T-helper 2 cell (primary cell): Measurements from ENCODE around the gene TMEM126A.
"Not testable (repeated sequence)": the region's sequence is repeated elsewhere in the genome, so short reads cannot be mapped to it uniquely, and the experiment has no call there.

ENCODE experiments used
- DNase-seq, 5 experiments: peaks; one replicate each; pipeline versions ENCODE4 v3.0.0 to v3.0.0-alpha.2; 2012 to 2022

TMEM126A gene

DNA sequence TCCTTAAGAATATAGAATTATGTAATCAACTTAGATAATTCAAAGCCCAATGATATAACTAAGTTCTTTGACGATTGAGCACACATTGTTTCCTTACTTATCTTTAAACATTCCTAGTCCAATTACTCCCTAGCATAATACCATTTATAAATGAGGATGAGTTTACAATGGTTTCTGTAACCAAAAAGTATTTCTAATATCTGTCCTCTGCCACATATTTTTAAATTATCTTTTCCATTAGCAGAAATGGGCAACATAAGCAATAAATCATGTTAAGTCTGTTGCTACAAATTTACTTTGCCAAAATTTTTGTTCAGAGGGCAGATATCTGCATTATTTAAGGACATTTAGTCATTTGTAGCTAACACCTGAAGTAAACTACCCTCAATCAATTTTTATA is 10.4 kb downstream of the TMEM126A start:
- DNase-seq, result no peak

DNA sequence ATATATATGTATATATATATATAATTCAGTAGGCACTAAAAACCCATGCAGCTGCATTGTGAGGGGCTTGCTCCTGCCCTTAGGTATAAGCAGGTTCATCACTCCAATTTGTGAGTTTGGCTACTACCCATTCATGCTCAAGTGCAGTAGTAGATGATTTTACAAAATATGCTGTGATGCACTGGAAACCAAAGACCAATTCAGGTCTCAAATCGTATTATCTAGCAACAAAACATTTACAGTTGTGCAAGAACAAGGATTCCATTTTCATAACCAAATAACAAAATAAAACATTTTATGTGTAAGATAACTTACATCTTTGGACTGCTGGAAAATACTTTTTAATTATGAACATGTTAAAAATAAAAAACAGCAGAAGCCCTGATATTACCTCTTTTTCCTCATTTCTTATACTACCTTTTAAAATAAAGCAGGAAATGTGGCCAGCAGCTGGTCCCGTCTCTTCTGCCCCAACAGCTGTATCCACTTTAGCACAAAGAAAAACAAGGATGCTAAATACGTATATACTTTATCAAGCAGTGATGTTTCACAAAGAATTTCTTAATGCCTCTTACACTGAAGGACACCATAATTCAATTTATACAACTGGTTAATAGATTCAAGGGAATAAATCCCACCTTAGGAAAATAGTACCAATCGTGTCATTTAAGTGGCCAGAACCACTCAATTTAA is 14.4 kb downstream of the TMEM126A start:
- no peak for DNase-seq

DNA sequence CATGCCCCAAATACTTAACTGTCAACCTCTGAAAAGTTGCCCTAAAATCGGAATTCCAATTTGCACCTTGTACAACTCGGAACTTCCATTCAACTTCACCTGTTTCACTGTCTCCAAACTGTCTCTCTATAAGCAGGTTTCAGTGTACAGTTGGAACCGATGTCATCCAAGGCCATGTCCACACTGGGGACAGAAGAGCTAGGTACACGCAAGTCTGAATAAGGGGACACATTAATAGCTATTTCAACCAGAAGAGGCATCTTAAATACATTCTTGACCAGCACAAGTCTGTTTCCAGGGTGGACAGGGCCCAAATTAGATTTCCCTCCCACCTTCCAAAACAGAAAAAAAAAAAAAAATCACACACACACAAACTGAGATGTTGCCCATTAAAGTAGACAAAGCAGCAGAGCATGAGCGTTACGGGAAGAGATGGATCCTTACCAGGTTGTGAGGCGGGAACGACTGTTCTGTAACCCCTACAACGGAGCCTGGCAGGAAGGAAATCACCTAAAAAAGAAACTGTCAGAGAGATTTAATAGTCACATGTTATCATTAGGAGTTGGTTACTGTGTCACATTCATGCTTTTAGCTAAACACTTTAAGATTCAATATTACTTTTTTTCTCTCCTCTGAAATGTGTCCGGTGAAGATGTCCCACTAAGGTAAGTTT is 15.4 kb downstream of the TMEM126A start:
- peak in 2 of 5 experiments; percentile 18 to 35 for DNase-seq

DNA sequence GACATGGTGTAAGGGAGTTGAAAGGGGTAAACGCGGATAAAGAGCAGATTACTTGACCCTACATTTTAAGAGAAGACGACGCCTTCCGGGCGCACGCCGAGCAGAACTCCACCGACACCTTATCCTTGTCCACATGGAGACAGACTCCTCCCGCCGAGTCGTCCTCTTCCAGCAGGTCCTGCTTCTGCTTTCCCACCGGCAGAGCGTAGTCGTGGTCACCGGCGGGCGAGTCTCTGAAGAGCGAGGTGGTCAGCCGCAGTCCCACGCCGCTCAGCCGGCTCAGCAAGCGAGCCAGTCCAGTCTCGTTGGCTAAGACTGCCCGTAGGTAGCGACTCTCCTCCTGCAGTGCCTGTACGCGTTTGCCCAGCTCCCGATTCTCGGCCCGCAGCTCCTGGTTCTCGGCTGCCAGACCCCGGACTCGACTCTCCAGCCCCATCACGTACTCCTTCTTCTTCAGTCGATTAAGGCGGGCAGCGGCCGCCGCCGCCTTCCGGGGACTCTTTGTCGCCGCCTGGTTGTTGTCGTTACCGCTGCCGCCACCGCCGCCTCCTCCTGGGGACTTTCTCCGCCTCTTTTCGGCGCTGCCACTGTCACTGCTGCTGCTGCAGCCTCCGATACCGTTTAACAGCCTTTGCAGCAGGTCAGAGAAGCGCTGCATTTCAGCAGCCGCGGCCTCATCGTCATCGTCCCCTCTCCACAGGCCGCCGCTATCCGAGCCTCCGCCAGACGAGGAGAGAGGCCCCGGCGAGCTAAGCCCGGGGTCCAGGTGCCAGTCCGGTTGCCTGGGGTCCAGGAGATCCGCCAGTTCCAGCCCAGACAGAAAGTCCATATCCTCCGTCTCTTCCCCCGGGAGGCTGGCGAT is 16.2 kb downstream of the TMEM126A start:
- peak; percentile 80 to 95 (median 85) for DNase-seq

DNA sequence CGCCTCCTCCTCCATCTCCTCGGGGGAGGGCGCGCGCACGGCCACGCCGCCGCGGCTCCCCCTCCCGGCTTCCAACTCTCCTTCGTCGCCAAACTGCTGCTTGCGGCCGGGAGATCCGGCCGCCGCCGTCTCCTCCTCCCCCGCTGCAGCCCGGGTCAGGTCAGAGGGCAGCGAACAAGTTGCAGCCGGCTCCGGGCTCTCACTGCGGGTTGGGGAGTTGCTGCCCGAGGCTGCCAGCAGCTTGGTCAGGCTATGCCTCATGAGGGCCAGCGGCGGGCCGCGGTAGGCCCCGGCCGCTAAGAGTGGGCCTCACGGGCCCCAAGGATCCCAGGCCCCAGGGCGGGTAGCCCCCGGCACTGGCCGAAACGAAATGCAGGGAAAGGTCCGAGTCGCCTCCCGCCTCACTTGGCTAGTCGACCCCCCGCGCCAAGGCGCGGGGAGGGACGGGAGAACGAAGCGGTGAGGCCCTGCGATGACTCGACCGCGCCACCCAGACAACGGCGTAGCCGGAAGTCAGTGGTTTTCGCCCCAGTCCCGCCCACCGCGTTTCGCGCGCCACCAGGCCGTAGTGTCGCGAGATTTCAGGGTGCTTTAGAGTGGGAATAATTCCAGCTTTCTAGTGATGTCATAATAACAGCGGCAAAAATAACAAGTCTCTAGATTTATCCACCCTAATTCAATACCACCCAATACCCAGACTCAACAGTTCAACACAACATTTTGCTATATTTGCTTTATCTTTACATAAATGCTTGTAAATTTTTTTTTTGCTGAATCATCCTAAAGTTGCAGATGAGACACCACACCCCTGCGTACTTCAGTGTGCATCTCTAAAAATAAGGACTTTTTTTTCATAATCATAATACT is 17.1 kb downstream of the TMEM126A start, which contains the start of gene CREBZF:
CREBZF (minus strand) TSS at position 515 of the 867 bp plus-strand sequence; CDS start at position 261, 254 bp downstream.
- peak; percentile 74 to 96 (median 87) for DNase-seq

DNA sequence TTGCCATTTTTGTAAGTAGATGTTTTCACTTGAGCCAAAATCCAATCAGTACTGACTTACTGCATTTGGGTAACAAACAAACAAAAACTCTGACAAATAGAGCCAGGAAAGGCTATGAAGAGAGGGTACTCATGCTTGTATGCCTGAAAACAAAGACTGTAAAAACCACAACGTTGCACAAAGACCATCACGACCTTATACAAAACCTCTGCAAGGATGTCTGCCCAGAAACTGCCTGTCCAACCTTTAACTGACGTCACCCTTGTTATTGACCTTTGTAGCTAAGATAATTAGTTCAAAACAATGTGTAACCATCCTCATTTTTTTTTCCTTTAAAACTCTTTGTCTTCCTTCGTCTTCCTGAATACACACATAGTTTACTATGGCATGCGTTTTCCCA is 18.0 kb downstream of the TMEM126A start:
- DNase-seq, result no peak

DNA sequence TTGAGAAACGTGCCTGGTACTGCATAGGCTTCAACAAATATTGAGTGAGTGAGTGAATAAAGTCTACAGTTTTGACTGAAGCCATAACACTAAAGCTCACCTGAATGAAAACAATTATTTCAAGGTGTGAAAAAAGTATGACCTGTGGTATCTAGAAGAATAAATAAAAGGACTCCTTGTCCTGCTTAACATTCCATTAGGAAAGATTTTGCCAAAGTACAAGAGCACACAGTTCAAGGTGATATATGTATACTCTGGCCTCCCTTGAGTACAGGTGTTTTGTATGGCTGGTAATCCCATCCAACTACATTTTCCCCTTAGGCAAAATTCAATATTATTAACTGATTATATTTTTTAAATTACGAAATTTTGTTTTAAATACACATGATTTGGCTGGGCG is 18.9 kb downstream of the TMEM126A start:
- DNase-seq, result no peak

DNA sequence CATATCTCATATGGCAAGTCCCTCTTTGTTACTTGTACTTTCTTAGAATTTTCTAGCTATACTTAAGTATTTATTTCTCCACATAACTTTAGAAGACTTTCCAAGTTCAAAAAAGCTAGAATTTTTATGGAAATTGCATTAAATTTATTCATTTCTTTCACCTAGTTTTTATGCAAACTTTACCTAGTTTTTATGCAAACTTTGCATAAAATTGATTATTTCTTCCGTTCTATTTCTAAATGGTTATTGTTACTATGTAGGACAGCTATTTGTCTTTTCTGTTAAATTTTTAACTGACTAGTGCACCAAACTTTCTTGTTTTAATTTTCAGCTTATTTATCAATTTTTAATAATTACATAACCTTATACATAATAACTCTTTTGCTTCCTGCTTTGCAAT is 20.4 kb downstream of the TMEM126A start:
- no peak for DNase-seq

DNA sequence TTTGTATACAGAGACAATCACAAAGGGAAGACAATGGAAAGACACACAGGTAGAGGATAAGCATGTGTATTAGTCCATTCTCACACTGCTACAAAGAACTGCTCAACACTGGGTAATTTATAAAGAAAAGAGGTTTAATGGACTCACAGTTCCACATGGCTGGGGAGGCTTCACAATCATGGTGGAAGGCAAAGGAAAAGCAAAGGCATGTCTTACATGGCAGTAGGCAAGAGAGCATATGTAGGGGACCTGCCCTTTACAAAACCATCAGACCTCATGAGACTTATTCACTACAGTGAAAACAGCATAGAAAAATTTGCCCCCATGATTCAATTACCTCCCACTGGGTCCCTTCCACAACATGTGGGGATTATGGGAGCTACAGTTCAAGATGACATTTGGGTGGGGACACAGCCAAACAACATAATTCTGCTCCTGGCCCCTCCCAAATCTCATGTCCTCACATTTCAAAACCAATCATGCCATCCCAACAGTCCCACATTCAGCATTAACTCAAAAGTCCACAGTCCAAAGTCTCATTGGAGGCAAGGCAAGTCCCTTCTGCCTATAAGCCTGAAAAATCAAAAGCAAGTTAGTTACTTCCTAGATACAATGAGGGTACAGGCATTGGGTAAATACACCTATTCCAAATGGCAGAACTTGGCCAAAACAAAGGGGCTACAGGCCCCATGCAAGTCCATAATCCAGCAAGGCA is 23.3 kb downstream of the TMEM126A start:
- not testable (repeated sequence) for DNase-seq

DNA sequence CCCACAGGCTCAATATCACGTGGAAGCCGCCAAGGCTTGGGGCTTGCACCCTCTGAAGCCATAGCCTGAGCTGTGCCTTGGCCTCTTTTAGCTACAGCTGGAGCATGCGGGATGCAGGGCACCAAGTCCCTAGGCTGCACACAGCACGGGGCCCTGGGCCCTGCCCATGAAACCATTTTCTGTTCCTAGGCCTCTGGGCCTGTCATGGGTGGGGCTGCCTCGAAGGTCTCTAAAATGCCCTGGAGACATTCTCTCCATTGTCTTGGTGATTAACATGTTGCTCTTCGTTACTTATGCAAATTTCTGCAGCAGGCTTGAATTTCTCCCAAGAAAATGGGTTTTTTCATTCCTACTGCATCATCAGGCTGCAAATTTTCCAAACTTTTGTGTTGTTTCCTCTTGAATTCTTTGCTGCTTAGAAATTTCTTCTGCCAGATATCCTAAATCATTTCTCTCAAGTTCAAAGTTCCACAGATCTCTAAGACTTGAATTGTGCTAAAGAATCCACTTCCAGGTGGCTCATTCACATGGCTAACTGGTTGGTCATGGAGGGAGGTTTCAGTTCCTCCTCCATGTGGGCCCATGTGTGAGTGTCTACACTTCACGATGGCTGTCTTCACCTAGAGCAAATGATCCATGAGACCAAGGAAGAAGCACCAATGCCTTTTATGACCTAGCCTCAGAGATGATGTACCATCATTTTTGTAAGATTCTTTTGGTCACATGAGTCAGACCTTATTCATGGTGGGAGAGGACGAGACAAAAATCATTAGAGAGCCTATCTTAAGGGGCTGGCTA is 24.5 kb downstream of the TMEM126A start:
- DNase-seq, result no peak

DNA sequence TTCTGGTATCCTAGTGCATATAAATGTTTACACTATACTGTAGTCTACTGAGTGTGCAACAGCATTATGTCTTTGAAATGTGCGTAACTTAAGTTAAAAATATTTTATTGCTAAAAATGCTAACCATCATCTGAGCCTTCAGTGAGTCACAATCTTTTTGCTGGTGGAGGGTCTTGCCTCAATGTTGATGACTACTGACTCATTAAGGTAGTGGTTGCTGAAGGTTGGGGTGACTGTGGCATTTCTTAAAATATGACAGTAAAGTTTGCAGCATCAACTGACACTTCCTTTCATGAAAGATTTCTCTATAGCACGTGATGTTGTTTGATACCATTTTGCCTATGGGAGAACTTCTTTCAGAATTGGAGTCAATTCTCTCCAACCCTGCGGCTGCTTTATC is 25.6 kb downstream of the TMEM126A start:
- peak in 1 of 5 experiments; percentile 75 for DNase-seq

DNA sequence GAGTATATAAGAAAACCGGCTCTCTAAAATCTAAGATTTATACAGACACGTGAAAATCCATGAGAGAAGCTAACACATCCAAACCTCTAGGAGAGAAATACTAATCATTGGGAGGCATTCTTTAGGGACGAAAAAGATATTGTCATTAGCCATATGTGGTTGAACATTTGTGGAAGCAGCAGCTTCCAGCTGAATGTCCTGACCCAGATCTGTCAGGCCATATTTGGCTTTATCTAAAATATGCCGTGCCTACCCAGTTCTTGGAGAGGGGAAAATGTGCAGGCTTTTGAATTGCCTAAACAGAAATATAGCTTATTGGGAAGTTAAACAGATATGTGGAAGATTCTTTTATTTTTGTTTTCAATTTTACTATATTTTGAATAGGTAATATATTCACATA is 31.8 kb downstream of the TMEM126A start:
- DNase-seq, result no peak

DNA sequence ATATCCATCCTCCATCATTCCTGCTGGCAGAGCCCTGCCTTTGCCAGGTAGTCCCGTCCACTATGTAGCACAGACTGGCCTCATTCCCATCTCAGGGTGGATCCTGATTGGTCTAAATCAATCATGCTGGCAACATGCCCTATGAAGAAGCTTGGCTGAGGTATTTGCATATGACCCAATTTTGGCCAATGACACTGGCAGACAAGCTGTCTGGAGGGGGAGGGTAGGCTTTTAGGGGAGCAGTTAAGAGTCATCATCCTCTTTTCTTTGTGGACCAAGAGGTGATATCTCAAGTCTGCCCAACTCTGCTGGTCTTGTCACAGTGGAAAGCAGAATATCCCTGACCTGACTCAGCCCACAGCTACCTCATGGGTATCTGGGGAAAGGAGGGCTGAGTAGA is 33.1 kb downstream of the TMEM126A start:
- peak in 2 of 5 experiments; percentile 19 for DNase-seq

DNA sequence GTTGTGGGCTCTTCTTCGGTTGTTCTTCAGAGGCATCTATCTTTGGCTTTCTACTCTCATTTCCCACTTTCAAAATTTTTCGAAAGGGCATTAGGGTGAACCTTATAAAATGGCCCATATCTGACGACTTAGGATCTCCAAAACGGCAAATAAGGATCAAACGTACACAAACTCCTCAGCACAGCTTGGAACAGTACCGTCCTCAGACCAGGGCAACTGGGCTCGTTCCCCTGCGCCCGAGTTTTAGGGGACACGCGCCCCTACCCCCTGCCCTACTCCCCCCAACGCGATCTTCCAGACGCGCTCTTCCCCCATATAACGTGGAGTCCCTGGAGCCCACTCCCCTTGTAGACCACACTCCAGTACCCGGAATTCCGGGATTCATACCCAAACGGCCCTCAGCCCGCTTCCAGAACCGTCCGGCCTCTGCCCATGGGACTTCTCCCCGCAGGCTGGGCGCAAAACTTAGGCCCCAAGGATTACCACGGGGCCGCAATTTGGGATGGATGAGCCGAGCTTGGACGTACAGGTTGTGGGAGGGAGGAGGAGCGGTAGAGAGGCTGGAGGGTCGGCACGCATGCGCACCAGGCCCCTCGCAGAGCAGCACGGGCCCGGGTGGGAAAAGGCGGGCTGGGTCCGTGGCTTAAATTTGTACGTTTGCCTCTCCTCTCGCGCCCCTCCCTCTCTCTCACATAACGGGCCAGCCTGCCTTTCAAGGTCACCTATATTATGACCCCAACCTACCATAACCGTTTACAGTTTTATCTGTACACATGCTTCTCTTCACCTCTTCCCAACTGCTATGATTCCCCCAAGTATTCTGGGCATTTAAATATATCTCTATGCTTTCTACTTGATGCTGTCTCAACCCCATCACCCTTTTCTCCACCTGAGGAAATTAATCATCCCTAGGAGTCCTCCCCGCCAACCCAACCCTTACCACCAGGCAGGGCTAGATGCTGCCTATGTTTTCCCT is 34.9 kb downstream of the TMEM126A start:
- peak; percentile 17 to 70 (median 40) for DNase-seq

DNA sequence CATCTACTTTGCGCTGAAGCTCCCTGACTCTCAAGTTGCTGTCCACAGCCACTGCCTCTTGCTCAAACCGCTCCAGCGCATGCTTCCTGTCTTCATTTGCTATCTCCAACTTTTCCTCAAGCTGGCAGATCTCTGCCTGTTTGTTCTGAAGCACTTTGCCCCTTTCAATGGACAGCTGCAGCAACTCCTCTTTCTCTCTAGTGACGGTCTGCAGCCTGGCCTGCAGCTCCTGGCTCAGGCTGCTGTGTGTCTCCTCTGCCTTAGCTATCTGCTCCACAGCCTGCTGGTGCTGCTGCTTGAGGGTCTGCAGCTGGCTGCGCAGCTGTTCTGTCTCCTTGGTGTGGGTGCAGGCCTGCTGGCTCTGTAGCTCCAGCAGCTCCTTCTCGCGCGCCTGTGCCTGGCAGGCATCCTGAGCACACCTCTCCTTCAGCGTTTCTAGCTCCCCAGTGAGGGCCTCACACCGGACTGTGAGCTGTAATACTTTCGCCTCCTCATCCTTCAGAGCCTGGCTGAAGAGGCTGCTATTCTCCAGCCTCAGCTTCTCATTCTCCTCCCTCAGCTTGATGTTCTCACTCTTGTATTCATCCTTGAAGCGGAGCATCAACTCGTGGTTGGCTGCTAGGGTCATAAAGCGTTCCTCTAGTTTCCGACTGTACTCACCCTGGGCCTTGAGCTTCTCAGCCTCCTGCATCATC is 37.5 kb downstream of the TMEM126A start:
- DNase-seq, result no peak

DNA sequence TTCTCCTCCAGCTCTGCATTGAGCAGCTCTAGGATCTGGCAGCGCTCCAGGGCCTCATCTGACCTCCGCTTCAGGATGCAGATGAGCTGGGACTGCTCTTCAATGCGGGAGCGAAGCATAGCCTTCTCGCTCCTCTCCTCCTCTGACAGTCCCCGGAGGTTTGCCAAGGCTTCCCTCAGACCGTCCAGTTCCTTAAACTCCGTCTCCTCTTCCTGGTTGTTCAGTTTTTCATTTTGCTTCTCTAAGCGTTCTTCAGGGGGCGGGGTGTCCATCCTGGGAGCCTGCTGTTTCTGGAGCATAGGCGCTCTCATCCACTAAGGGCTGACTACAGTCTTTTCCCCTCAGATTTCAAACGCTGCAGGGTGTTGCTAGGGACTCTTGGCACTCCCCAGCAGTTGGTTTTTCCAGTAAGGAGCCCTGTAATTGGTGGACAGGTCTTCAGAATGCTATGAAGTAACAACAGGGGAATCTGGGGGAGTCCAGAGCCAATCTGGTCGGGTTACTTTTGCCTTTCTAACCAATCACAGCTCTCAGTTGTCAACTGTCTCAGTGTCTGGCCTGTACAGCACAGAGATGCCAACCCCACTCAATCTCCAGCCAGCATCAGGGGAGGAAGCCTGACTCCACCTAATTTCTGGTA is 38.2 kb downstream of the TMEM126A start, which contains the start of gene CCDC89:
CCDC89 (minus strand) TSS at position 376 of the 640 bp plus-strand sequence; CDS start at position 311, 65 bp downstream.
- DNase-seq, result no peak

DNA sequence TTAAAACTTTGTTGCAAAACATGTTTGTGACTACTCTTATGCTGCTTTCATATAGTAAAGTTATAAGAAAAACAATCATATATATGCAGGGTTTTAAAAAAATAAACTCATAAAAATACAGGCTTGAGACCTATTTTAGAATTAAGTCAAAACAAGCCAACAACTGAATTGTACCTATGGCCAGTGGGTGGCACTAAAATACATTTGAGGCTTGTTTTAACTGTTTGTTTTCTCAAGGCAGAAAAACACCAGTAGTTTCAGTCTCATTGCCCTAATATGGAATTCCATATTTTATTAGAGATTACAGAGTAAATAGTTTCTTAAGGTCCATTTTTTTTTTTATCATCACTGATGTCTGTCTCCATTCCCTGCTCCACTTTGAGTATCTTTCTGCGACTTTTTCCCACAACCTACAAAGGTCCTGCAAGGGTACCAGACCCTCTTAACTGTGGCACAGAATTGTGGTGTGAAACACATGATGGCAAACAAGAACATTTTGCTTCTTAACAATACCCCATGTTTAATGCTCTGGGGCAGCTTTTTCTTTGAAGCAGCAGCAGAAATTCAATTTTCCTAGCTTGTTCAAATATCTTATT is 46.7 kb downstream of the TMEM126A start:
- peak in 2 of 5 experiments; percentile 12 to 74 for DNase-seq

DNA sequence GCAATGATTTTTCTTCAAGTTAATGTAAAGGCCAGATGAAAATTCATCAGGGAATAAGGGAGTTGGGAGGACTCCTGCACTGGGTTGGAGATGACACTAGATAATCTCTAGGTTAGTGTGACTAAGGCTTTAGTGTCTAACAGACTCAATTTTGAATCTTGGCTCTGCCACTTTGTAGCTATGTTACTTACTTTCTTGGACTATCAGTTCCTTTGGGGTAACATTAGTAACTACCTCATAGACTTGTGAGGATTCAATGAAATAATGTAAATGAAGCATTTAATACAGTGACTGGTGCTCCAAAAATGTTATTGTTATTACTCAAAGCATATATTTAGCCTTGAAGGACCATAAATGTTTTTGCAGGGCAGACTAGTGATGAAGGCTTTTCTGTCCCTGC is 47.8 kb downstream of the TMEM126A start:
- DNase-seq, result no peak
